A673 (cell line): Measurements from ENCODE around the gene RNF149.

Source experiments
- EZH2 ChIP-seq: fragments of 200-600 bp; sonication (generic); IDR thresholded peaks from 2 replicates; pipeline ENCODE4 v1.6.1; 2017; ENCODE audit warnings: borderline replicate concordance, low read depth, mild to moderate bottlenecking, mixed read lengths, antibody characterized with exemption, low read length; ENCODE audit not compliant: poor library complexity, severe bottlenecking
- TF ChIP-seq, protein P1 (sequence below): fragments of 300-800, 200-600 bp; sonication (generic); conservative IDR thresholded peaks from 2 replicates; pipeline ENCODE4 v1.5.1; 2017; ENCODE audit warnings: low read depth, mild to moderate bottlenecking, antibody characterized with exemption, low read length, moderate library complexity, mixed read lengths

DNA sequence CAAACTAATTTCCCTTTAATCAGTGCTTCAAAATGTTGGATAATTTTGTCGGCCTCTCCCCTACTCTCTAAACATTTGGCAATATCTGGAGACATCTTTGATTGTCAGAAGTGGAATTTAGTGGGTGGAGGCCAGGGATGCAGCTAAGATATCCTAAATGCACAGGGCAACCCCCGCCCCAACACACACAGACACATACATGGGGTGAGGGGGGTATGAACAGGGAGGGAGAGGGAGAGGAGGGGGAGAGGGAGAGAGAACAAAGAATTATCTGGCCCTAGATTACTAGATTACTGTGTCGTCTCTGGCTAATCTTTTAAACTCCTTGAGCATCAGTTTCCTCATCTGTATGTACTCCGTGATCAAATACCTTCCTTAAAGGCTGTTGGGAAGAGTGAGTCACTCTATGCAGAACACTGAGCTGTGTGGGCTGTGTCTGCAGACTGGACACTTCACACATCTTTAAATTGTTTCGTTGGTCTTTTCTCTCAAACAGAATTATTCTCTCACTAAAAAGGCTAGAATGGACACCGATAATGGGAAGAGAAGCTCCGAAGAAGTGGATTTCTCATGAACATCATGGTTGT, 2.9 kb downstream of the RNF149 start:
- TF ChIP-seq, protein P1, sequence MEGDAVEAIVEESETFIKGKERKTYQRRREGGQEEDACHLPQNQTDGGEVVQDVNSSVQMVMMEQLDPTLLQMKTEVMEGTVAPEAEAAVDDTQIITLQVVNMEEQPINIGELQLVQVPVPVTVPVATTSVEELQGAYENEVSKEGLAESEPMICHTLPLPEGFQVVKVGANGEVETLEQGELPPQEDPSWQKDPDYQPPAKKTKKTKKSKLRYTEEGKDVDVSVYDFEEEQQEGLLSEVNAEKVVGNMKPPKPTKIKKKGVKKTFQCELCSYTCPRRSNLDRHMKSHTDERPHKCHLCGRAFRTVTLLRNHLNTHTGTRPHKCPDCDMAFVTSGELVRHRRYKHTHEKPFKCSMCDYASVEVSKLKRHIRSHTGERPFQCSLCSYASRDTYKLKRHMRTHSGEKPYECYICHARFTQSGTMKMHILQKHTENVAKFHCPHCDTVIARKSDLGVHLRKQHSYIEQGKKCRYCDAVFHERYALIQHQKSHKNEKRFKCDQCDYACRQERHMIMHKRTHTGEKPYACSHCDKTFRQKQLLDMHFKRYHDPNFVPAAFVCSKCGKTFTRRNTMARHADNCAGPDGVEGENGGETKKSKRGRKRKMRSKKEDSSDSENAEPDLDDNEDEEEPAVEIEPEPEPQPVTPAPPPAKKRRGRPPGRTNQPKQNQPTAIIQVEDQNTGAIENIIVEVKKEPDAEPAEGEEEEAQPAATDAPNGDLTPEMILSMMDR, result no peak
- no peak for TF ChIP-seq EZH2
